KMS-11 (cell line): ENCODE results near the gene MEGF11.

ENCODE experiments used
- H2AFZ ChIP-seq: fragments of 200-600 bp; sonication (generic); 2 replicates; pipeline ENCODE4 v1.6.1; 2016; ENCODE audit warnings: antibody characterized with exemption, mixed run types, low read depth
- H3K27ac ChIP-seq: fragments of 200-600 bp; sonication (generic); 2 replicates; pipeline ENCODE4 v1.6.1; 2016; ENCODE audit warnings: mild to moderate bottlenecking, mixed run types
- H3K27me3 ChIP-seq: fragments of 200-600 bp; sonication (generic); 2 replicates; pipeline ENCODE4 v1.6.1; 2017; ENCODE audit warnings: mild to moderate bottlenecking, low read depth, mixed run types, moderate library complexity; ENCODE audit not compliant: insufficient read depth
- H3K36me3 ChIP-seq: fragments of 200-600 bp; sonication (generic); 2 replicates; pipeline ENCODE4 v1.6.1; 2017; ENCODE audit warnings: mild to moderate bottlenecking, mixed run types; ENCODE audit not compliant: insufficient read depth
- H3K4me1 ChIP-seq: fragments of 200-600 bp; sonication (generic); 2 replicates; pipeline ENCODE4 v1.6.1; 2016; ENCODE audit warnings: mild to moderate bottlenecking, low read depth, mixed run types; ENCODE audit not compliant: poor library complexity, severe bottlenecking
- H3K4me2 ChIP-seq: fragments of 200-600 bp; sonication (generic); 2 replicates; pipeline ENCODE4 v1.7.0; 2016; ENCODE audit warnings: mild to moderate bottlenecking, mixed run types
- H3K4me3 ChIP-seq: fragments of 200-600 bp; sonication (generic); IDR thresholded peaks from 2 replicates; pipeline ENCODE4 v1.6.1; 2017; ENCODE audit warnings: low read depth, low read length, mixed read lengths; ENCODE audit not compliant: insufficient read depth
- H3K79me2 ChIP-seq: fragments of 200-600 bp; sonication (generic); 2 replicates; pipeline ENCODE4 v1.6.1; 2016; ENCODE audit warnings: low read depth, mixed run types; ENCODE audit not compliant: insufficient read depth
- H3K9ac ChIP-seq: fragments of 200-600 bp; sonication (generic); 2 replicates; pipeline ENCODE4 v1.6.1; 2016; ENCODE audit warnings: mild to moderate bottlenecking, mixed run types
- H4K20me1 ChIP-seq: fragments of 200-600 bp; sonication (generic); 2 replicates; pipeline ENCODE4 v1.6.1; 2016; ENCODE audit warnings: mild to moderate bottlenecking, mixed run types; ENCODE audit not compliant: insufficient read depth
- CTCF ChIP-seq: fragments of 200-600 bp; sonication (generic); conservative IDR thresholded peaks from 2 replicates; pipeline ENCODE4 v1.6.1; 2017; ENCODE audit warnings: low read depth, mild to moderate bottlenecking, antibody characterized with exemption, low read length, moderate library complexity, mixed read lengths

Gene MEGF11

GRCh38 chr15:66278671-66279070, 25.1 kb upstream of the MEGF11 start:
- Histone ChIP-seq H3K36me3 (no peaks in the 10 kb centered on the region), H4K20me1 (no peaks in the 10 kb centered on the region), H3K27ac (no peak overlapping the region), H3K9ac (no peak overlapping the region), H2AFZ (no peak overlapping the region), H3K4me3 (no peak overlapping the region), H3K4me2 (no peak overlapping the region), H3K27me3 (no peaks in the 10 kb centered on the region), H3K79me2 (no peaks in the 10 kb centered on the region), H3K4me1 (no peaks in the 10 kb centered on the region)
- no peak for TF ChIP-seq CTCF

GRCh38 chr15:66278056-66278455, 24.5 kb upstream of the MEGF11 start:
- no peak overlapping the region for H3K4me2 ChIP-seq
- H3K36me3 ChIP-seq = no peaks in the 10 kb centered on the region
- H3K9ac ChIP-seq = no peak overlapping the region
- H4K20me1 ChIP-seq = no peaks in the 10 kb centered on the region
- TF ChIP-seq CTCF = no peak
- no peaks in the 10 kb centered on the region for H3K27me3 ChIP-seq
- no peaks in the 10 kb centered on the region for H3K4me1 ChIP-seq
- H3K79me2 ChIP-seq = no peaks in the 10 kb centered on the region
- no peak overlapping the region for H3K4me3 ChIP-seq
- H2AFZ ChIP-seq = no peak overlapping the region
- no peak overlapping the region for H3K27ac ChIP-seq

- Histone ChIP-seq H3K4me1 (no peaks in the 10 kb centered on the region), H3K27ac (no peak overlapping the region), H2AFZ (no peak overlapping the region), H3K4me3 (no peak overlapping the region), H3K36me3 (no peaks in the 10 kb centered on the region), H4K20me1 (no peaks in the 10 kb centered on the region), H3K27me3 (no peaks in the 10 kb centered on the region), H3K4me2 (no peak overlapping the region), H3K79me2 (no peaks in the 10 kb centered on the region), H3K9ac (no peak overlapping the region)
- TF ChIP-seq CTCF = no peak
These were observed 23.0 kb upstream of the MEGF11 start for GRCh38 chr15:66276546-66276945.

GRCh38 chr15:66275352-66275751, 21.8 kb upstream of the MEGF11 start:
- Histone ChIP-seq H3K4me1 (no peaks in the 10 kb centered on the region), H3K79me2 (no peaks in the 10 kb centered on the region), H3K36me3 (no peaks in the 10 kb centered on the region), H3K27me3 (no peaks in the 10 kb centered on the region), H3K4me2 (no peak overlapping the region), H4K20me1 (no peaks in the 10 kb centered on the region), H2AFZ (no peak overlapping the region), H3K27ac (no peak overlapping the region), H3K4me3 (no peak overlapping the region), H3K9ac (no peak overlapping the region)
- no peak for TF ChIP-seq CTCF

GRCh38 chr15:66270932-66271331, 17.4 kb upstream of the MEGF11 start:
- Histone ChIP-seq H3K9ac (no peak overlapping the region), H3K27me3 (no peaks in the 10 kb centered on the region), H3K4me2 (no peak overlapping the region), H2AFZ (no peak overlapping the region), H3K79me2 (no peaks in the 10 kb centered on the region), H3K27ac (no peak overlapping the region), H3K4me1 (no peaks in the 10 kb centered on the region), H3K36me3 (no peaks in the 10 kb centered on the region), H3K4me3 (no peak overlapping the region), H4K20me1 (no peaks in the 10 kb centered on the region)
- TF ChIP-seq CTCF = no peak
